DND-41 (cell line): Measurements from ENCODE around the gene FNBP1.

Experiments
- EZH2 ChIP-seq: IDR thresholded peaks from 3 replicates; pipeline ENCODE4 v1.6.1; 2012; ENCODE audit warnings: borderline replicate concordance, low read depth, mild to moderate bottlenecking, moderate library complexity, low read length, inconsistent platforms; ENCODE audit not compliant: severe bottlenecking
- TF ChIP-seq, protein P1 (sequence below): IDR thresholded peaks from 2 replicates; pipeline ENCODE4 v1.5.1; 2012; ENCODE audit warnings: borderline replicate concordance, low read length, moderate library complexity, mild to moderate bottlenecking; ENCODE audit not compliant: poor library complexity, severe bottlenecking; ENCODE audit errors: extremely low read depth

DNA sequence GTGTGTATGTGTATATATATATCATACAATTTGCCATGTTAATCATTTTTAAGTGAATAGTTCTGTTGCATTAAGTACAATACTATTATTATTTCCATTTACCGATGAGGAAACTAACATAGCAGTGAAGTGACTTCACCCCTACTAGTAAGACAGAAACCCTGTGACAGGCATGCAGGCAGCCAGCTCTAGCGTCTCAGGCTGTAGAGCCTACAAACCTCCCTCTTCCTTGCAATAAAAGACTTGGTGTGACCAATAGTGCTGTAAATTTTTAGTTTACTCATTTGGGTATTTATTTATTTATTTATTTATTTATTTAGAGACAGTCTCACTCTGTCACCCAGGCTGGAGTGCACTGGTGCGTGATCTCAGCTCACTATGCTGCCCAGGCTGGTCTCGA, 24.7 kb downstream of the FNBP1 start:
- TF ChIP-seq, protein P1, sequence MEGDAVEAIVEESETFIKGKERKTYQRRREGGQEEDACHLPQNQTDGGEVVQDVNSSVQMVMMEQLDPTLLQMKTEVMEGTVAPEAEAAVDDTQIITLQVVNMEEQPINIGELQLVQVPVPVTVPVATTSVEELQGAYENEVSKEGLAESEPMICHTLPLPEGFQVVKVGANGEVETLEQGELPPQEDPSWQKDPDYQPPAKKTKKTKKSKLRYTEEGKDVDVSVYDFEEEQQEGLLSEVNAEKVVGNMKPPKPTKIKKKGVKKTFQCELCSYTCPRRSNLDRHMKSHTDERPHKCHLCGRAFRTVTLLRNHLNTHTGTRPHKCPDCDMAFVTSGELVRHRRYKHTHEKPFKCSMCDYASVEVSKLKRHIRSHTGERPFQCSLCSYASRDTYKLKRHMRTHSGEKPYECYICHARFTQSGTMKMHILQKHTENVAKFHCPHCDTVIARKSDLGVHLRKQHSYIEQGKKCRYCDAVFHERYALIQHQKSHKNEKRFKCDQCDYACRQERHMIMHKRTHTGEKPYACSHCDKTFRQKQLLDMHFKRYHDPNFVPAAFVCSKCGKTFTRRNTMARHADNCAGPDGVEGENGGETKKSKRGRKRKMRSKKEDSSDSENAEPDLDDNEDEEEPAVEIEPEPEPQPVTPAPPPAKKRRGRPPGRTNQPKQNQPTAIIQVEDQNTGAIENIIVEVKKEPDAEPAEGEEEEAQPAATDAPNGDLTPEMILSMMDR = no peak
- no peak for TF ChIP-seq EZH2
